GM12878 (cell line): ENCODE data around the gene COPRS. TPM values are rescaled to one million over a fixed set of nuclear protein-coding genes. Genes with fewer than 3 reads are reported as not detected.
"Not testable (repeated sequence)": the region's sequence is repeated elsewhere in the genome, so short reads cannot be mapped to it uniquely, and the experiment has no call there.

Experiments used
- ATAC-seq: fragments of 200-7000 bp; cut with Tn5 transposase; 3 replicates; pipeline ENCODE4 v1.9.1; 2020; ENCODE audit warnings: mild to moderate bottlenecking, moderate library complexity
- BruUV-seq: library from RNA; stranded (reverse); fragments of 400-500 nt; replicated peaks from 2 replicates; lab custom pipeline; 2021; lab: Mats Ljungman, UMichigan
- CTCF ChIA-PET: fragments of 300-600 bp; sonication (Branson Sonifier 250); formaldehyde crosslinking; extraction: SDS; loops from one replicate; lab custom pipeline; 2021; ENCODE audit warnings: inconsistent platforms; lab: Yijun Ruan, JAX
- POLR2A ChIA-PET: fragments of 350-600 bp; formaldehyde crosslinking; extraction: SDS; loops from one replicate; lab custom pipeline; 2021; ENCODE audit warnings: inconsistent platforms; lab: Charles Lee
- RAD21 ChIA-PET: fragments of 300-600 bp; sonication (Branson Sonifier 250); formaldehyde crosslinking; loops from one replicate; lab custom pipeline; 2023; ENCODE audit warnings: antibody characterized with exemption; ENCODE audit not compliant: unreplicated experiment; lab: Charles Lee
- SMC1A ChIA-PET: fragments of 300-600 bp; sonication (Branson Sonifier 250); formaldehyde crosslinking; loops from one replicate; lab custom pipeline; 2023; ENCODE audit not compliant: unreplicated experiment, uncharacterized antibody; lab: Charles Lee
- DNase-seq: peaks from one replicate; pipeline ENCODE4 v3.0.0-alpha.2; 2011; ENCODE audit warnings: low read depth, low spot score
- FAIRE-seq: peaks from 3 replicates; lab custom pipeline; 2011; peaks lifted over from hg19 to GRCh38; lab: Jason Lieb, UNC
- H2AFZ ChIP-seq: 2 replicates; pipeline ENCODE4 v1.6.0; 2011; ENCODE audit warnings: low read depth, low read length, control low read depth; ENCODE audit not compliant: control insufficient read depth
- H3K27ac ChIP-seq: 2 replicates; pipeline ENCODE4 v1.5.1; 2011; ENCODE audit warnings: control low read depth; ENCODE audit not compliant: control insufficient read depth, insufficient read depth
- H3K27me3 ChIP-seq, 2 experiments: replicated peaks in 1 of 2; 2 replicates each; pipeline versions ENCODE4 v1.6.0 to v1.6.1; 2011; ENCODE audit warnings: low read length in 1 of 2; ENCODE audit not compliant: control insufficient read depth in 2 of 2, insufficient read depth in 2 of 2
- H3K36me3 ChIP-seq, 2 experiments: 2 replicates each; pipeline ENCODE4 v1.5.1; 2011; ENCODE audit warnings: low read length in 1 of 2; ENCODE audit not compliant: control insufficient read depth in 2 of 2, insufficient read depth in 2 of 2
- H3K4me1 ChIP-seq: 2 replicates; pipeline ENCODE4 v1.6.1; 2011; ENCODE audit warnings: mild to moderate bottlenecking, low read length, moderate library complexity, mixed read lengths; ENCODE audit not compliant: control insufficient read depth, insufficient read depth
- H3K4me2 ChIP-seq: 2 replicates; pipeline ENCODE4 v1.6.0; 2011; ENCODE audit warnings: control low read depth; ENCODE audit not compliant: control insufficient read depth, insufficient read depth
- H3K4me3 ChIP-seq: fragments of 200-600 bp; sonication (generic); 2 replicates; pipeline ENCODE4 v1.5.1; 2016
- H3K79me2 ChIP-seq: 2 replicates; pipeline ENCODE4 v1.6.0; 2011; ENCODE audit warnings: low read length; ENCODE audit not compliant: control insufficient read depth, insufficient read depth
- H3K9ac ChIP-seq: 2 replicates; pipeline ENCODE4 v1.8.0; 2011; ENCODE audit warnings: low read length, control low read depth, mixed read lengths; ENCODE audit not compliant: control insufficient read depth, insufficient read depth
- H3K9me3 ChIP-seq: replicated peaks from 3 replicates; pipeline ENCODE4 v1.5.1; 2011; ENCODE audit warnings: mild to moderate bottlenecking, low read length; ENCODE audit not compliant: control insufficient read depth, insufficient read depth
- H4K20me1 ChIP-seq: 2 replicates; pipeline ENCODE4 v1.6.0; 2011; ENCODE audit not compliant: control insufficient read depth, insufficient read depth
- HDGF ChIP-seq: fragments of 450-650 bp; IDR thresholded peaks from 2 replicates; pipeline ENCODE4 v1.6.1; 2016; ENCODE audit warnings: antibody characterized with exemption
- SPI1 ChIP-seq: IDR thresholded peaks from 2 replicates; pipeline ENCODE4 v1.6.1; 2011; ENCODE audit warnings: low read depth, mild to moderate bottlenecking, low read length, moderate library complexity, borderline replicate concordance; ENCODE audit not compliant: insufficient read depth
- WGBS: methylation state at CpG from one replicate; pipeline ENCODE4 v1.1.6; 2016; ENCODE audit warnings: low lambda C conversion rate; ENCODE audit not compliant: insufficient replicate concordance, insufficient coverage; ENCODE audit errors: missing lambda C conversion rate; 5-methylcytosine and 5-hydroxymethylcytosine counted together
- in situ Hi-C: fragments of 300-500 bp; cut with MboI; formaldehyde crosslinking; loops from 9 replicates; pipeline ENCODE4 v1.14.3; 2018; ENCODE audit warnings: mixed read lengths
- intact Hi-C: fragments of 100-400 bp; cut with micrococcal nuclease; formaldehyde crosslinking; loops from one replicate; pipeline ENCODE4 v1.14.2; 2022; ENCODE audit not compliant: unreplicated experiment
- polyA plus RNA-seq, 11 experiments: library from polyadenylated mRNA; depleted of rRNA in 4 of 11; unstranded in 6 of 11; stranded (reverse) in 5 of 11; fragments of >200 nt; fragmentation: Nextera tagmentation in 4 of 11; fragmentation: Illumina TruSeq in 1 of 11; extraction: Ambion mirVana in 4 of 11; extraction: Trizol in 1 of 11; gene quantifications; 1 replicate in 1 of 11; 2 replicates in 10 of 11; pipeline versions ENCODE4 v1.2.1 to v1.2.3, GENCODE V29; 2011 to 2016; ENCODE audit warnings: inconsistent platforms in 2 of 11, missing spikeins in 2 of 11, low read depth in 1 of 11
- total RNA-seq, 4 experiments: library from RNA; depleted of rRNA in 3 of 4; stranded (reverse); fragments of >200 nt in 3 of 4; fragmentation: Illumina TruSeq in 1 of 4; extraction: Trizol in 1 of 4; gene quantifications; 2 replicates each; pipeline versions ENCODE4 v1.2.1 to v1.2.3, GENCODE V29; 2013 to 2021

The COPRS gene
- total and polyA plus RNA-seq, 10 of the 15 experiments (the other 5 are each of a cell fraction or from before 2014, with no cell fraction given) = 6.3 to 41.9 (median 31.4) TPM

- BruUV-seq = no TSS peak
- Histone ChIP-seq H3K27ac (no peak overlapping the region), H3K4me3 (no peak overlapping the region), H2AFZ (no peak overlapping the region), H3K4me2 (no peak overlapping the region), H3K27me3 (no peaks in the 10 kb centered on the region; a peak in 1 of 4 replicates), H3K4me1 (no peaks in the 10 kb centered on the region), H4K20me1 (no peaks in the 10 kb centered on the region), H3K36me3 (no peaks in the 10 kb centered on the region), H3K79me2 (no peaks in the 10 kb centered on the region), H3K9ac (no peak overlapping the region), H3K9me3 (no peaks in the 10 kb centered on the region)
- DNase-seq (no peak), FAIRE-seq (no peak), ATAC-seq (no peak)
- intact Hi-C loops = no loop called here
- WGBS = 17% methylated on average over 5 of the region's 5 CpGs
- RAD21 ChIA-PET = no interaction called here
- no peak for TF ChIP-seq SPI1
- in situ Hi-C loops = no loop called here
- POLR2A ChIA-PET = no interaction called here
- SMC1A ChIA-PET = no interaction called here
- CTCF ChIA-PET = interaction anchor here (1.1 kb wide), 1 partner anchor 9 kb away, joined by 3 read pairs; no protein-coding TSS in a partner anchor
Measured at GRCh38 chr17:31815212-31815730, 43.8 kb downstream of the COPRS start.

- RAD21 ChIA-PET = no interaction called here
- intact Hi-C loops = no loop called here
- SMC1A ChIA-PET = interaction anchor here (0.9 kb wide), 1 partner anchor 10 kb away, joined by 3 read pairs; no protein-coding TSS in a partner anchor
- no peaks in the 10 kb centered on the region; a peak in 2 of 4 replicates for H3K27me3 ChIP-seq
- 59% methylated on average over 4 of the region's 4 CpGs for WGBS
- TF ChIP-seq HDGF = no peak
- no peak overlapping the region for H3K27ac ChIP-seq
- no peaks in the 10 kb centered on the region for H3K79me2 ChIP-seq
- no peaks in the 10 kb centered on the region for H4K20me1 ChIP-seq
- H3K4me1 ChIP-seq = no peaks in the 10 kb centered on the region
- H3K9ac ChIP-seq = no peak overlapping the region
- DNase-seq (no peak), ATAC-seq (no peak), FAIRE-seq (no peak)
- H3K36me3 ChIP-seq = no peaks in the 10 kb centered on the region
- no peak overlapping the region for H3K4me3 ChIP-seq
- POLR2A ChIA-PET = no interaction called here
- BruUV-seq = no TSS peak
- CTCF ChIA-PET = no interaction called here
- no peak overlapping the region for H2AFZ ChIP-seq
- H3K4me2 ChIP-seq = no peak overlapping the region
- no peaks in the 10 kb centered on the region for H3K9me3 ChIP-seq
- in situ Hi-C loops = no loop called here
Measured at GRCh38 chr17:31811101-31811500, 47.9 kb downstream of the COPRS start.

DNA sequence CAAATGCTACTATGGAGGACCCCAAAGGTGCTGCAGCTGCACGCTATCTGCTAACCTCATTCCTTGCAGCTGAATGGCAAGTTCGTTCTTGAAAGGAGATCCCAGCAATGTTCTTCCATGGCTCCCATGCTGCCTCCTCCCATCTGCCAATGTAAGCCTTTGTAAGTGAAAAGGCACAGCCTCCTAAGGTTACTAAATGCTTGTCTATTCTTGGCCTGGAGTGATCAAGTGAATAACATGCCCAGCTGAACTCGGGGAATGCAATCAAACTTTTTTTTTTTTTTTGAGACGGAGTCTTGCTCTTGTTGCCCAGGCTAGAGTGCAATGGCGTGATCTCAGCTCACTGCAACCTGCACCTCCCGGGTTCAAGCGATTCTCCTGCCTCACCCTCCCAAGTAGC, 49.2 kb downstream of the COPRS start:
- H3K79me2 ChIP-seq, H3K9me3 ChIP-seq, POLR2A ChIA-PET, intact Hi-C loops, H3K27me3 ChIP-seq, SMC1A ChIA-PET, BruUV-seq, H3K4me1 ChIP-seq, H4K20me1 ChIP-seq, H3K36me3 ChIP-seq, H3K27ac ChIP-seq, FAIRE-seq, DNase-seq, H3K4me3 ChIP-seq, H3K4me2 ChIP-seq, RAD21 ChIA-PET, ATAC-seq, CTCF ChIA-PET, H3K9ac ChIP-seq, in situ Hi-C loops, H2AFZ ChIP-seq: not testable (repeated sequence)
- 53% methylated on average over 7 of the region's 7 CpGs for WGBS
